ENCODE data around the gene PRKAG2.

Gene PRKAG2

DNA sequence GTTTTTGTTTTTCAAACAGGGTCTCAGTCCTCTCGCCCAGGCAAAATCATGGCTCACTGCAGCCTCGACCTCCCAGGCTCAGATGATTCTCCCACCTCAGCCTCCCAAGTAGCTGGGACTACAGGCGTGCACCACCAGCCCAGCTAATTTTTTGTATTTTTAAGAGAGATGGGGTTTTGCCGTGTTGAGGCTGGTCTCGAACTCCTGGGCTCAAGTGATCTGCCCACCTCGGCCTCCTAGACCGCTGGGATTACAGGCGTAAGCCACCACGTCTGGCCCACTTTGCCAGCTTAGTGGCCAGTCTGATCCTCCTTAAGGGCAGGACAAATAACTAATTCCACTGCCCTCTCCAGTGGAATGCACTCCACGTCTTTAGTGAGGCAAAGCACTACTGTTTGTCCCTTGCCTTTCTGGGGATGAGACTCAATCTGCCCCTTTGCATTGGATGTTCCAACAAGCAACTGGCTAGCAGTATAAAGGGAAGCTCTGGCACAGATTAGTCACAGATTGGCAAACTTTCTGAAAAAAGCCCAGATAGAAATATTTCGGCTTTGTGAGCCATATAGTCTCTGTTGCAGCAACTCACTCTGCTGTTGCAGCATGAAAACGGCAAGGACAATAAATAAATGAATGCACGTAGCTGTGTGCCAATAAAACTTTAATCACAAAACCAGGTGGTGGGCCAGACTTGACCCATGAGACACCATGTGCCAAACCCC lies 213.4 kb downstream of the PRKAG2 start:
- DNase-seq, result no peak

DNA sequence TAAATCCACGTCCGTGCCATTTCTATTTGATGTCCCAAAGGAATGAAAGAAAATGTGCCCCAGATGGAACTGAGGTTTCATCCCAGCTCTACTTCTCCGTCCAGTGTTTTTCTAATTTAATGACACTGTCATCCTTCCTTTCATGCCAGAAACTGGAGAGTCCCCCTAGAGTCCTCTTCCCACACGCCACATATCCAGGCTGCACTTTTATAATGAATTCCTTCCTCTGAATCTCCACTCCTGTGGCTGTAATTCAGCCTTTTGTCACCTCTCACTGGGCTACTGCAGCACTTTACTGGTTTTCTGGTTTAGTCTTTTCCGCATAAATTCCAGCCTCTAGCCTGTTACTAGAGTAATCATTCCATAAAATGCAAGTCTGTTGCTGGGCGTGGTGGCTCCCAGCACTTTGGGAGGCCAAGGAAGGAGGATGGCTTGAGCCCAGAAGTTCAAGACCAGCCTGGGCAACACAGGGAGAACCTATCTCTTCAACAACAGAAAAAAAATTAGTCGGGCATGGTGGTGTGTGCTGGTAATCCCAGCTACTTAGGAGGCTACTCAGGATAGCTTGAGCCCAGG lies 214.6 kb downstream of the PRKAG2 start:
- no peak for DNase-seq

DNA sequence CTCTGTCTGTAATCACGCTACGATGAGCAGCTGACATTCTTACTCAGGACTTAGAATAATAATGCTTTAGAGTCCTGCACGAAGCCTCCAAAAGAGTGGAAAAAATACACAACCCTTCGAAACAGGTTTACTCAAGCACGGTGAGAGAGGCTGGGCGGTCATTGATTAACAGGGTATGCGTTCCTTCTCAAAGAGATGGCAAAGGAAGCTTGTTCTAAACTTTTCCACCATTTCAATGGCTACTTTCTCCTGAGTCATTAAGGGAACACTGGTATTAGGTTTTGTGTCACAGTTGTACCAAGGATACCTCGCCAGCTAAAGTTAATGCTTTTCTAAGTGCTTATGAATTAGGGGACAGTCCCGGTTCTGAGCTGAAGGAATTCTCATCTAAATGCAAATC lies 215.3 kb downstream of the PRKAG2 start:
- DNase-seq, result no peak

DNA sequence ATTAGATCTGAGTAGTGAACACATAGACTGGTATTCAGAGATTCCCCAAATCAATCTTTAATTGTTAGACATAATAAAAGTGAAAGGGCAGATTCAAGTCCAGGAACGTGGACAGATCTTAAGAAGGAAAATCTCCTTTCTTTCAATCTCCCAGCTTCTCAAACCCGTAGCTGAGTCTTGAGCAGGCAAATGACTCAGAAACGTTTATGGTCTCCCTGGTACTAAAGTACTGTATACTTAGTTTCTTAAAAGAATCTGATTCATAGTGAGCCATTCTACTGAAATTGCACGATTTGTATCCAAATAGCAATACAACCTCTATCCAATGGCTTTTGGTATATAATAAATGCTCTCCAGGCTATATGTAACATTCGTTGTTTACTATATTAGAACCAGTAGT lies 216.8 kb downstream of the PRKAG2 start:
- DNase-seq, result no peak

DNA sequence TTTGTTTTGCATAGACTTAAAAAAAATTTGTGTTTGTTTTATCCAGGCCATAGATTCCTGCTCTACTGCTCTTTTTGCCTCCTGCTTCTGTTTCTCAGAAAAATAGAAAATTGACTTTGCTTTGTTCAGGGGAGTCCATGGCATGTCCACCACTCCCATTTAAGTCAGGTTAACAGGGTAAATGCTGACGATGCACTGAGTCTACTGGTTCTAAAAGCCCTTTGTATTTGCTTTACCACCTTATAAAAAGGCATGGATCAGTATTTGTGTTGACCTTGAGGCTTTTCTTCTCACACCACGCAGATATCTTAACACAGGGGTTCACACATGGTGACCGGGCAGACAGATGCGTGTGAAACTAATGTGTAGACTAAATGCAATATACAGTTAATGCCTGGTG lies 217.7 kb downstream of the PRKAG2 start:
- no peak for DNase-seq

DNA sequence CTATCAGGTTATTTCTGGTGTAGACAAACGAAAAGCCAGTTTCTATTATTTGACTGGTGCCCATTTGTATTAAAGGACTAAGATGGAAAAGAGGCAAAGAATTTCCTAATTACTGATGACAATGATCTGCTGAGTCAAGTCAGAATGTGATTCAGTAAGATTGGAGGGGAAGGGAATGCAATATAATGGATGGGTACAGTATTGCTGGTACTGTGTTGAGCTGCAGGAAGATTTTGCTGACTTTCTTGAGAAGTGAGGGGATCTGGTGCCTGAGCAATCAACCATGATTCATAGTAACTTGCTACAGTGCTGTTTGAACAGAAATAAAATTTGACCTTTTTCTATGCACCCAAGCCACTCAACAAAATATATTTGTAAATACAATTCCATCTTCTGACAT lies 218.1 kb downstream of the PRKAG2 start:
- no peak for DNase-seq

DNA sequence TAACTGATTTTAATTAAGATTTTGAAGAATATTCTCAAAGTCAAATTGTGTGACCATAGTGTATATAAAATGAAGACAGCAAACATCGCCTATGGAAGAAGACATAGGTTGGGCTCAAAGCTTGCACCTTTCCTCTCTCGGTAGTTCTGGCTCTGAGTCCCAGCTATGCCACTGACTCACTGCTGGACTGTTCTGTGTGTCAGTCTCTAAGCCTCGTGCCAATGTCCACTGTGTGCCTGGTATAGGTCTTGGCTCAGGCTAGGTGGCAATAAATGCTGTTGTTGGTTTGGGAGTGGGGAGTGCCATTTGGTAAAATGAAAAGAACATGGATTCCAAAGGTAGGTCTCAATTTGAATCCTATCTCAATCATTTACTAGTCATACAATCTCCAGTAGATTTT lies 219.7 kb downstream of the PRKAG2 start:
- DNase-seq, result no peak

DNA sequence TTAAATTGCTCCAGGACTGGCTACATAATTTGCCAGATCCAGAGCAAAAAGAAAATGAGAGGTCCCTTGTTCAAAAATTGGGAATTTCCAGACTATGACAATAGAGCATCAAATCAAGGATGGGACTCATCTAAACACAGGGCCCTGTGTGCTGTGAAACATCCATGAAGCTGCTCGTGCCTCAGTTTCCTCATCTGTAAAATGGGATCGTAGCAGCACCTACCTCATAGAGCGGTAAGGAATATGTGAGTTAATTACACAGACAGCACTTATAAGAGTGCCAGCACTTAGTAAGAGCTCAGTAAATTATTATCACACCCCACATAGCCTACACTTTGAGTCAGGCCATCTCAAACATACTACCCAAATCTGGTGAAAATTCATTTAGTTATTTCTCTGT lies 221.4 kb downstream of the PRKAG2 start:
- DNase-seq, result no peak

DNA sequence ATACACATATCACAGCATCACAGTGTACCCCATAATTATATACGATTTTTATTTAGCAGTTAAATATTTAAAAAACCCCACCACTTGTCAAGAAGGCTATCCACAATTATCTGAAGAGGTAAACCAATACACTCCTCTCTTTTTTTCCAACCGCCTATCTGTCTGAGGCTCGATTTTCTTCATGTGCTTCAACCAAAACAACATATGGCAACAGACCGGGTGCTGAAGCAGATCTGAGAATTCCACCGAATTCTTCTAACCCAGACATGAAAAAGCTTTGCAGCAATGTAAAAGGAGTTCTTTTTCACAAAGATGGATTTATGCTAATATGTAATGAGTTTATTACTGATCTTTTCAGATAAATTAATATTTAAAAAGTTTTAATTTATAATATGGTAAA lies 224.8 kb downstream of the PRKAG2 start:
- no peak for DNase-seq

DNA sequence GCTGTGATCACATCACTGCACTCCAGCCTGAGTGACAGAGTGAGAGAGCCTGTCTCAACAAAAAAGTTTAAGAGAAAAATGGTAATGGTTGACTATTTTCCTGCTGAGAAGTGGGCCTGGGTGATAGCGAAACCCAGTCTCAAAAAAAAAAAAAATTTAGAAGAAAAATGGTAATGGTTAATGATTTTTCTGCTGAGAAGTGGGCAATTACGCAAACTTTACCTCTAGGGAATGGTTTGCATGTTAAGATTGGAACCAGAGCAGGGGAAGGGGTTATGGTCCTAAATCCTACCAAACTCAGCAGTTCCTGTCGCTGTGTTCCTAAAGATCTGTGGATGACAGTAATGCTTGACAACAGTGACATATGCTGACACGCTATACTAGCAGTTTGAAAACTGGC lies 226.8 kb downstream of the PRKAG2 start:
- no peak for DNase-seq

DNA sequence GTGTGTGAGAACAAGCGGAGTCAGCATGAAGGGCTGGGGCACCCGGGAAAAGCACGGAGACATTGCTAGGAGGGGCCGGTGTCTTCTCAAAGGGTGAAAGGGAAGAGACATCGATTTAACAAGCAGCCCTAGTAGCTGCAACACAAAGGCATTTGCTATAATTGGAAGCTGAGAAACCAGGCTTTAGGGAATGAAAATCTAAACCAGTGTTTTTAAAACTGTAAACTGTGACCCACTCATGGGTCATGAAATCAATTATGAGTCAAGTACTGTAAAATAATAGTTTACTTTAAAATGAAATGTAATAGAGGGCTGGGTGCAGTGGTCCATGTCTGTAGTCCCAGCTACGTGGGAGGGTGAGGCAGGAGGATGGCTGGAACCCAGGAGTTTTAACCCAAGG lies 228.5 kb downstream of the PRKAG2 start:
- no peak for DNase-seq

DNA sequence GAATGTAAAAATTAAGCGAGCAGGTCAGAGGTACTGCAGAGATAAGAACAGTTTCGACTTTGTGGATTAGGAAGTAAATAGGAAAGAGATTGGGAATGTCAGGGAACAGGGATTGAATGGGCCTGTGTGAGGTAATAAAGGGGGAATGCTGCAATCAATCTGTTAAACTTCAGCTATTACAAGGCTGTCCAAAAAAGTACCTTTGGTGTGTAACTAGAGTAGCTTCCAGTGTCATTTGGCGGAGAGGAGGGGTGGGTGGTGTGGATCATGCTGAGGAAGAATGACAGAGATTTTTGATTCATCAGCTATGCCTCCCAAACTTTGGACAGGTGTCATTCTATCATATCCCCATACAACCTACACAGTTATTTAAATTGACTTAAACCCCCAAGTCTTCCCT lies 229.0 kb downstream of the PRKAG2 start:
- no peak for DNase-seq

DNA sequence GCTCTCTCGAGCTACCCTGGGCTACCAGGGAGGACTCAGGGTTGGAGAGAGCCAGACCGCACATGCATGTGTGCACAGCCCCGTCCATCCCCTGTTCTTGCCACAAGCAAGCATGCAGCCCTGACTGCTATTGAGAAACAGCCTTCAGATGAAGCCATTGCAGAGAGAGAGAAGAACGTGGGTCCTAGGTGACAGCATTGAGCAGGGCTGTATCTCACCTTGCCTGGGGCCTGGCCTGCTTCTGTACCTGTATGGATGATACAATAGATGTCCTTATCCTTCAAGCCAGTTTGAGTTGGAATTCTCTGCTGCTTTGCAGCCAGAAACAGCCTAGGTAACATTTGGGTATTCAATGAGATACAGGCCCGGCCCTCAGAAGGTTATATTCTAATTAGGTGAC lies 229.9 kb downstream of the PRKAG2 start:
- no peak for DNase-seq

DNA sequence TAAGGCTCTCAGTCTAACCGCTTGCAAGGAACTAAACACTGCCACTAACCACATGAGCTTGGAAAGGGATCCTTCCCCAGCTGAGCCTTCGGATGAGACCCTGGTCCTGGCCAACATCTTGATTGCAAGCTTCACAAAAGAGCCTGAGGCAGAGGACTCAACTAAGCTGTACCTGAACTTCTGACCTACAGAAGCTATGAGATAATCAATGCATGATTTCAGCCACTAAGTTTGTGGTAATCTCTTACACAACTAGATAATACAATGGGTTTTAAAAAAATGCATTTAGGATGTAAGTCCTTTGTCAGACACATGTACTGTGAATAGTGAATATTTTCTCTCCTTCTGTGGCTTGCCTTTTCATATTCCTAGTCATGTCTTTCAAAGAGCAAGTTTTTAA lies 231.6 kb downstream of the PRKAG2 start:
- no peak for DNase-seq

DNA sequence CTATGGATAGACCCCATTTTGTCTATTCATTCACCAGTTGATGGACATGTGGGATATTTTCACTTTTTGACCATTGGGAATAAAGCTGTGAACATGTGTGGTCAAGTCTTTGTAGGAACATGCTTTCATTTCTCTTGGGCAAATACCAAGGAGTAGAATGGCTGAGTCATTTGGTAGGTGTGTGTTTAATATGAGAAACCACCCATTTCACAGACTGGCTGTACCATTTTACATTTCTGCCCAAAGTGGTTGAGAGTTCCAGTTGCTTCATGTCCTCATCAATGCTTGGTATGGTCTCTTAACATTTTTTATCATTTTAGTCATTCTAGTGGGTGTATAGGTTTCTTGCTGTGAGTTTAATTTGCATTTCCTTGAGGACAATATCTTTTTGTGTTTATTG lies 232.4 kb downstream of the PRKAG2 start:
- no peak for DNase-seq

DNA sequence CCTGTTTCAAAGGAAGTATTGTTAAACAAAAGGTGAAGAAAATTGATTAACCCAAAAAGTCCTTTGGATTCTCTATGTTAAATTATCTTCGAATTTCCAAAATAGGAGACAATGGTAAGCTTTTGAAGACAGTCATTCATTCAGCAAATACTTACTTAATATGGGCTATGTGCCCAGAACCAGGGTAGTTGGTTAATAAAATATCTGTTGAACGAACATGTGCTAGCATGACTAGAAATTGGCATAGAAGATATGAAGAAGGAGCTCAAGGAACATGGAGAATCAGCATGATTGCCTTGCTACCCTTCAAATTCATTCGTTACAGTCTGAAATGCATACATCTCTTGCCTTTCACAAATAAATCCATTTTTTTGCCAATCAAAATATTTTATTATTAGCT lies 234.2 kb downstream of the PRKAG2 start:
- DNase-seq, result no peak

DNA sequence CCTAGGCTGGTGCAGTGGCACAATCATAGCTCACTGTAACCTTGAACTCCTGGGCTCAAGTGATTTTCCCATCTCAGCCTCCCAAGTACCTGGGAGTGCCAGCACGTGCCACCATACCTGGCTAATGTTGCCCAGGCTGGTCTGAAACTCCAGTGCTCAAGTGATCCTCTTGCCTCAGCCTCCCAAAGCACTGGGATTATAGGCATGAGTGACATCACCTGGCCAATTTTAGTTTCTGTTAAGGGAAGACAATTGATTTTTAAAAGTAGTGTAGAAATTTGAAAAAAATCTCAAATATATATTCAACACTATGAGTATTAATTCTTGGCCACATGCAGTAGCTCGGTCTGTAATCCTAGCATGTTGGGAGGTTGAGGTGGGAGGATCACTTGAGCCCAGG lies 235.3 kb downstream of the PRKAG2 start:
- DNase-seq, result no peak

DNA sequence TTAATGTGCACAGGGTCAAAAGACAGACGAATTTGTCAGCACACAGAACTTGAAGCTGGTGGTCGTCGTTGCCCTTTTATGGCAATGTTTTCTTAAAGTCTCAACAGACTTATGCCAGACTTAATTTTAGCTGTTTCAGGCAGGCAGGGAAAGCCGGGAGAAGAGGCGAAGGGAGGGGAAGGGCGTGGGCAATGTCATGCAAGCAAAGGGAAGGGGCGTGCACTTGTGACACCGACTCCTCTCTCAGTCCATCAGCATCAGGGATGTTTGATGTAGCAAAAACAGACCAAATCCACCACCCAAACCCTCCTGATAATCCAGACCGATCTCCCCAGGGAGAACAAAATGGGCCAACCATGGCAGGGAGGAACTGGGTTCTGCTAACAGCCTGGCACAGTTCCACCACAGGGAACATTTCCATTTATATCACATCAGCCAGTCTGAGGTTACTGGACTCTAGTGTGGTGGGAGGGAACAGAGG lies 239.1 kb downstream of the PRKAG2 start:
- no peak for DNase-seq

DNA sequence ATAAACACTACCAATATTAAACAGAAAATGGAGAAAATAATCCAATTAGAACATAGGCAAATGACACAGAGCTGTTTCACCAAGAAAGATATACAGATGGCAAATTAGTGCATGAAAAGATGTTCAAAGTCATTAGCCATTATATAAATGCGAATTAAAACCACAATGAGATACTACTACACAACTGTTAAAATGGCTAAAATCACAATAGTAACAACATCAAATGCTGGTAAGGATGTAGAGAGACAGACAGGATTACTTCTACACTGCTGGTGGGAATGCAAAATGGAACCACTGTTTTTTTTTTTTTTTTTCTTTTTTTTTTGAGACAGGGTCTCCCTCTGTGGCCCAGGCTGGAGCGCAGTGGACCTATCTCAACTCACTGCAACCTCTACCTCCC lies 242.3 kb downstream of the PRKAG2 start:
- no peak for DNase-seq

DNA sequence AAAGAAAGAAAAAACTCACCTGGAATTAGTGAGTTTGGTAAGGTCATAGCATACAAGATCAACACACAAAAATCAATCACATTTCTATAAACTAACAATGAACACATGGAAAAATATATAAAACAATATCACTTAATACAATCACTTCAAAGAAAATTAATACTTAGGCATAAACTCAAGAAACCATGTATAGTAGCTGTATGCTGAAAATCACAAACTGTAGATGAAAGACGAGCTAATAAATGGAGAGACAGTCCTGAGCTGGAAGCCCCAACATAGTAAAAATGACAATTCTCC lies 243.5 kb downstream of the PRKAG2 start:
- DNase-seq, result no peak

DNA sequence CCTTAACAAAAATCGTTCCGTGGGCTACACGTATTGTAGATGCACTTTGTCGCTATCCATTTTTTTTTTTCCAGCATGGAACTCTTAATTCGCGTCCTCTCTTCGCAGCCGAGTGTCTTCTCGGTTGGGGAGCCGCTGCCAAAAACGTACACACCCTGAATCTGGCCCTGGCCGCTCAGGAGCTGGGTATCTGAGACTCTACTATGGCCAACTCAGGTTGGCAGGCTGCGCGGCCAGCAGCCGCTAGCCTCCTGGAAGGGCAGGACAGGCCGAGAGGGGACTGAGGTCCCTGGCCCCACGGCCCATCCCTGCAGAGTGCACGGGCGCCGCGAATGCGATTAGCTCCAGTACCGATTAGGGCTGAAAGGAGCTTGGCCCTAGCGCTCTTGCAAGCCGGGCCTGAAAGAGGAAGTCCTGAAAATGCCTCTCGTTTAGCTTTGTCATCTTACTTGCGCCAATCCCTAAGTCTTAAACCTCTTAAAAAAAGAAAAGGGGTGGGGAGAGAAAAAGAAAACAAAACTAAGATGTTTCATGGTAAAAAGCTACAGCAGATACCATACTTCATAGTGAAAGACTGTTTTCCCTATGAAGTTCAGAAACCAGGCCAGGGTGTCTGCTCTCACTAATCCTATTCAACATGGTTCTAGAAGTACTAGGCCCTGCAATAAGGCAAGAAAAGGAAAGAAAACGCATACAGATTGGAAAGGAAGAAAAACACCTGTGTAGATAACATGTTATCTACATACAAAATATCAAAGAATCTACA lies 244.0 kb downstream of the PRKAG2 start:
- peak; percentile 69 for DNase-seq

DNA sequence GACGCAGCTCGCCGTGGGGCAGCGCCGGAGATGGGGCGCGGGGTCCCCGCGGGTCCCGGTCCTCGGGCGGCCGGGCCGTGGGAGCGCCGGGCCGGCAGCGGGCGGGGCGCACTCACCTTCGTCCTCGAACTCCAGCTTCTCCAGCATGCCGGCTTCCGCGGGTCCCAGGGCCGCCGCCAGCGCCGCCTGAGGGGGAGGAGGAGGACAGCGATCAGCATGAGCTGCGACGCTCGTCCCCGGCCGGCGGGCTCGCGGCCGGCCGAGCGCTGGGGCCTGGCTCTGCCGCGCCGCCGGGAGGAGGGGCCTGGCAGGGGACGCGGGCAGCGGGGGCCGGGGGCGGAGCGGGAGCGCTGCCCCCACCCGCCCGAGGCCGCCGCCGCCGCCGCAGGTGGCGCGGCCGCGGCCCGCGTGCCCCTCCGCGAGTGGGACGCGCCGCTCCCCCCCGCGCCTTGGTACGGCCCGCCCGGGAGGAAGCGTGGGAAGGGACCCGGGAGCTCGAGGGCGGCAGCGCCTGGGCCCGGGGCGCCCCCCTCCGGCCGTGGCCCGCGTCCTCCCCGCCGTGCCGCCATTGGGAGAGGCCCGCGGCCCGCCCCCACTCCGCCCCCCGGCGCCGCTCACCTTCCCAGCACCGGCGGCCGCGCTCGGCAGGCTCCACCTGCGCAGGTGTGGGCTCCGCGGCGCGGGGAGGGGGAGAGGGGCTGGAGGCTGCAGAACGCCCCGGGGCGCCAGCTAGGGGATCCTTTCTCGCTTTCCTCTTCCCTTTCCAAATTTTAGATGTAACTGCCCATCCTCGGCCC lies 244.8 kb downstream of the PRKAG2 start:
- peak; percentile 84 for DNase-seq

DNA sequence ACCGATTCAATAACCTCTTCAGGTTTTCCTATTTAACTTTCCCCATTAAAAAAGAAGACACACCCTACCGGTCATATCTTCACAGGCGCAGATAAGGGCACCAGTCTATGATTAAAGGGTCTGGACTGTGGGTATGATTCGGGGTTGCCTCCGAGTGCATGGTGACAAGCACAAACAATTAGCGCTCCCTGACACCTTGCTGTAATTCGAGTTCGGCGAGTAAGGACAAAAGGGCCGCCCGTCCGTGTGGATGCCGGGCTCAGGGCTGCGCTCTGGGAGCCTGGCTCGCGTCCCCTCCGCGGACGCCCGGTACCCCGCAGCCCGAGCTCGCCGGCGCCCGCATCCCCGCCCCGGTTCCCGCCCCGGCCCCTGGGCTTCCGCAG lies 245.4 kb downstream of the PRKAG2 start:
- no peak for DNase-seq

Data from eye (tissue), 1 donor.